Kidney epithelial cell (primary cell): ENCODE measurements around the gene CMBL. TPM values are rescaled to one million over a fixed set of nuclear protein-coding genes. Genes with fewer than 3 reads are reported as not detected.

Experiments
- DNase-seq: peaks from one replicate; pipeline ENCODE4 v3.0.0-alpha.2; 2010; ENCODE audit warnings: low read depth
- H3K27me3 ChIP-seq: 2 replicates; pipeline ENCODE4 v1.6.0; 2011; ENCODE audit warnings: low read length; ENCODE audit not compliant: control insufficient read depth, insufficient read depth
- H3K36me3 ChIP-seq: 2 replicates; pipeline ENCODE4 v1.5.1; 2011; ENCODE audit warnings: low read length; ENCODE audit not compliant: control insufficient read depth, insufficient read depth
- H3K4me3 ChIP-seq: 2 replicates; pipeline ENCODE4 v1.5.1; 2011; ENCODE audit warnings: low read depth, mild to moderate bottlenecking, control low read depth, low read length
- CTCF ChIP-seq: IDR thresholded peaks from 2 replicates; pipeline ENCODE4 v1.5.1; 2011; ENCODE audit warnings: mild to moderate bottlenecking, moderate library complexity, low read length, control low read depth, inconsistent platforms; ENCODE audit not compliant: insufficient read depth, poor library complexity, severe bottlenecking
- total RNA-seq: library from RNA; depleted of rRNA; stranded (reverse); fragments of >200 nt; gene quantifications from 2 replicates; pipeline ENCODE4 v1.2.3, GENCODE V29; 2015

The CMBL gene
- total RNA-seq, 1 donor from 2014 or later, result 7.8 TPM

GRCh38 chr5:10301842-10302610 is 5.7 kb downstream of the CMBL start:
- no peak for DNase-seq
- H3K27me3 ChIP-seq, result no peaks in the 10 kb centered on the region
- no peak for TF ChIP-seq CTCF
- no peaks in the 10 kb centered on the region for H3K36me3 ChIP-seq
- H3K4me3 ChIP-seq, result no peak overlapping the region

GRCh38 chr5:10301266-10301665 is 6.4 kb downstream of the CMBL start:
- no peak for DNase-seq
- H3K4me3 ChIP-seq, result no peak overlapping the region

GRCh38 chr5:10300246-10300645 is 7.5 kb downstream of the CMBL start:
- H3K27me3 ChIP-seq, result no peaks in the 10 kb centered on the region
- no peak for TF ChIP-seq CTCF
- DNase-seq, result no peak
- no peaks in the 10 kb centered on the region for H3K36me3 ChIP-seq
- no peak overlapping the region for H3K4me3 ChIP-seq

More at GRCh38 chr5:10301266-10301665, 6.4 kb downstream of the CMBL start:
- no peak for TF ChIP-seq CTCF
- H3K36me3 ChIP-seq, result no peaks in the 10 kb centered on the region
- no peaks in the 10 kb centered on the region for H3K27me3 ChIP-seq

GRCh38 chr5:10297646-10298204 is 10.0 kb downstream of the CMBL start:
- H3K27me3 ChIP-seq, result no peaks in the 10 kb centered on the region
- TF ChIP-seq CTCF, result no peak
- H3K4me3 ChIP-seq, result no peak overlapping the region
- H3K36me3 ChIP-seq, result no peaks in the 10 kb centered on the region
- DNase-seq, result no peak

- no peak for TF ChIP-seq CTCF
- Histone ChIP-seq H3K4me3 (no peak overlapping the region), H3K27me3 (no peaks in the 10 kb centered on the region), H3K36me3 (no peaks in the 10 kb centered on the region)
- no peak for DNase-seq
These were observed 11.9 kb downstream of the CMBL start for GRCh38 chr5:10295619-10296326.
